IMR-90 (cell line): ENCODE results near the gene GRID2IP. TPM values are rescaled to one million over a fixed set of nuclear protein-coding genes. Genes with fewer than 3 reads are reported as not detected.
A peak's percentile ranks its signal among the peaks of the same experiment; 100 is the strongest.

ENCODE experiments used
- ATAC-seq: fragments of 200-7000 bp; cut with Tn5 transposase; 2 replicates; pipeline ENCODE4 v1.9.1; 2020; ENCODE audit warnings: low read depth, mild to moderate bottlenecking, moderate library complexity
- BruUV-seq: library from RNA; stranded (reverse); fragments of 400-500 nt; replicated peaks from 2 replicates; lab custom pipeline; 2021; lab: Mats Ljungman, UMichigan
- CTCF ChIA-PET: fragments of 300-600 bp; formaldehyde crosslinking; extraction: SDS; loops from one replicate; lab custom pipeline; 2021; ENCODE audit warnings: antibody characterized with exemption; lab: Yijun Ruan, JAX
- POLR2A ChIA-PET: fragments of 300-600 bp; sonication (Branson Sonifier 250); formaldehyde crosslinking; loops from one replicate; lab custom pipeline; 2022; ENCODE audit warnings: antibody characterized with exemption; ENCODE audit not compliant: unreplicated experiment; lab: Charles Lee
- DNase-seq: peaks from one replicate; pipeline ENCODE4 v3.0.0; 2013
- H2AFZ ChIP-seq: replicated peaks from 2 replicates; pipeline ENCODE3; 2013; ENCODE audit warnings: low read length, mild to moderate bottlenecking; ENCODE audit not compliant: poor library complexity
- H2AK5ac ChIP-seq: 2 replicates; pipeline ENCODE4 v1.6.1; 2013; ENCODE audit warnings: low read depth, low read length, inconsistent platforms
- H2AK9ac ChIP-seq: replicated peaks from 2 replicates; pipeline ENCODE3; 2013; ENCODE audit warnings: mild to moderate bottlenecking, low read depth, low read length, moderate library complexity; ENCODE audit not compliant: poor library complexity
- H2BK120ac ChIP-seq: 2 replicates; pipeline ENCODE4 v1.6.1; 2013; ENCODE audit warnings: low read depth, low read length, inconsistent platforms
- H2BK15ac ChIP-seq: 3 replicates; pipeline ENCODE4 v1.6.1; 2013; ENCODE audit warnings: low read depth, low read length, inconsistent platforms
- H2BK20ac ChIP-seq: 2 replicates; pipeline ENCODE4 v1.6.1; 2013; ENCODE audit warnings: low read depth, mild to moderate bottlenecking, inconsistent platforms, low read length, moderate library complexity
- H2BK5ac ChIP-seq: 2 replicates; pipeline ENCODE4 v1.6.1; 2013; ENCODE audit warnings: mild to moderate bottlenecking, low read depth, low read length, inconsistent platforms; ENCODE audit not compliant: poor library complexity, severe bottlenecking
- H3K14ac ChIP-seq: replicated peaks from 2 replicates; pipeline ENCODE4 v1.6.1; 2013; ENCODE audit warnings: low read depth, low read length, inconsistent platforms
- H3K18ac ChIP-seq: 2 replicates; pipeline ENCODE4 v1.6.1; 2013; ENCODE audit warnings: low read depth, low read length, control low read depth
- H3K23ac ChIP-seq: 2 replicates; pipeline ENCODE4 v1.6.1; 2013; ENCODE audit warnings: low read depth, low read length, inconsistent platforms
- H3K27ac ChIP-seq: 2 replicates; pipeline ENCODE4 v1.5.1; 2013; ENCODE audit warnings: mild to moderate bottlenecking, control low read depth, low read length; ENCODE audit not compliant: insufficient read depth
- H3K27me3 ChIP-seq: 2 replicates; pipeline ENCODE4 v1.6.1; 2013; ENCODE audit warnings: low read length; ENCODE audit not compliant: control insufficient read depth, insufficient read depth
- H3K36me3 ChIP-seq: 2 replicates; pipeline ENCODE4 v1.6.1; 2013; ENCODE audit warnings: low read length, mixed read lengths; ENCODE audit not compliant: control insufficient read depth, insufficient read depth
- H3K4ac ChIP-seq: 2 replicates; pipeline ENCODE4 v1.6.1; 2013; ENCODE audit warnings: low read depth, low read length, inconsistent platforms
- H3K4me1 ChIP-seq: 2 replicates; pipeline ENCODE4 v1.6.1; 2013; ENCODE audit warnings: low read length, mixed read lengths; ENCODE audit not compliant: control insufficient read depth, insufficient read depth
- H3K4me2 ChIP-seq: 2 replicates; pipeline ENCODE4 v1.6.1; 2013; ENCODE audit warnings: low read depth, mild to moderate bottlenecking, control low read depth, low read length, moderate library complexity
- H3K4me3 ChIP-seq: 2 replicates; pipeline ENCODE4 v1.5.1; 2013; ENCODE audit warnings: low read depth, mild to moderate bottlenecking, control low read depth, low read length, moderate library complexity; ENCODE audit not compliant: insufficient read depth
- H3K56ac ChIP-seq: 2 replicates; pipeline ENCODE4 v1.6.1; 2013; ENCODE audit warnings: low read length, inconsistent platforms; ENCODE audit not compliant: insufficient read depth; ENCODE audit errors: extremely low read depth
- H3K79me1 ChIP-seq, 2 experiments: 2 replicates each; pipeline ENCODE4 v1.6.1; 2013; ENCODE audit warnings: low read length in 2 of 2, inconsistent platforms in 1 of 2, low read depth in 1 of 2
- H3K9ac ChIP-seq: 2 replicates; pipeline ENCODE4 v1.6.1; 2013; ENCODE audit warnings: low read depth, low read length, control low read depth
- H3K9me1 ChIP-seq: 2 replicates; pipeline ENCODE4 v1.6.1; 2013; ENCODE audit warnings: low read length, inconsistent platforms; ENCODE audit not compliant: insufficient read depth
- H3K9me3 ChIP-seq: 2 replicates; pipeline ENCODE4 v1.6.1; 2013; ENCODE audit warnings: low read length; ENCODE audit not compliant: control insufficient read depth, insufficient read depth
- H4K20me1 ChIP-seq: 2 replicates; pipeline ENCODE4 v1.6.1; 2013; ENCODE audit warnings: low read length, inconsistent platforms; ENCODE audit not compliant: insufficient read depth
- H4K5ac ChIP-seq: 2 replicates; pipeline ENCODE4 v1.6.1; 2013; ENCODE audit warnings: mild to moderate bottlenecking, low read depth, low read length, control low read depth
- H4K8ac ChIP-seq, 2 experiments: 2 replicates each; pipeline ENCODE4 v1.6.1; 2013; ENCODE audit warnings: low read depth in 2 of 2, low read length in 2 of 2, control low read depth in 1 of 2, inconsistent platforms in 1 of 2
- H4K91ac ChIP-seq: 2 replicates; pipeline ENCODE4 v1.6.1; 2013; ENCODE audit warnings: low read depth, low read length, inconsistent platforms; ENCODE audit not compliant: insufficient read depth
- CEBPB ChIP-seq: IDR thresholded peaks from 2 replicates; pipeline ENCODE4 v1.6.1; 2012; ENCODE audit warnings: low read depth, low read length, improper control_type of control experiment
- USF2 ChIP-seq: fragments of 150-350 bp; IDR thresholded peaks from 2 replicates; pipeline ENCODE4 v1.6.1; 2017; ENCODE audit warnings: mild to moderate bottlenecking, antibody characterized with exemption, low read length, low read depth
- WGBS, 2 experiments: methylation state at CpG; one replicate each; pipeline versions ENCODE4 v1.1.5 to v1.1.7; 2013; ENCODE audit warnings: missing lambda C conversion rate in 2 of 2; ENCODE audit not compliant: insufficient read length in 1 of 2; ENCODE audit errors: extremely low coverage in 2 of 2; 5-methylcytosine and 5-hydroxymethylcytosine counted together
- dilution Hi-C: fragments of 300-500 bp; cut with HindIII; formaldehyde crosslinking; loops from one replicate; pipeline ENCODE4 v1.14.3; 2018; ENCODE audit warnings: low sequenced_read_pairs; ENCODE audit not compliant: unreplicated experiment
- in situ Hi-C: fragments of 300-500 bp; cut with MboI; formaldehyde crosslinking; loops from 3 replicates; pipeline ENCODE4 v1.14.3; 2019; ENCODE audit warnings: low sequenced_read_pairs, inconsistent platforms, mixed read lengths
- intact Hi-C: fragments of 100-400 bp; cut with micrococcal nuclease; formaldehyde crosslinking; loops from 2 replicates; pipeline ENCODE4 v1.10.0; 2022
- polyA plus RNA-seq, 3 experiments: library from polyadenylated mRNA; depleted of rRNA; stranded (reverse); fragments of >200 nt; gene quantifications; 2 replicates each; pipeline ENCODE4 v1.2.3, GENCODE V29; 2012; ENCODE audit warnings: low replicate concordance in 1 of 3
- total RNA-seq: library from RNA; depleted of rRNA; stranded (reverse); fragments of >200 nt; gene quantifications from 2 replicates; pipeline ENCODE4 v1.2.3, GENCODE V29; 2012

Gene GRID2IP
- total and polyA plus RNA-seq, 2 of the 4 experiments (the other 2 are of a cell fraction): not detected

GRCh38 chr7:6590645-6591110 lies 39.4 kb upstream of the GRID2IP start:
- no peaks in the 10 kb centered on the region; the same call in 1 of the 2 replicates for H3K9me1 ChIP-seq
- H2AFZ ChIP-seq: peak overlapping the region; percentile 99
- TF ChIP-seq USF2 (no peak), CEBPB (peak; percentile 37)
- H2AK9ac ChIP-seq: peak overlapping the region; percentile 92
- ChIA-PET POLR2A (no interaction called here), CTCF (interaction anchor here (0.8 to 1.2 kb wide), 3 partner anchors 13 to 75 kb away, joined by 3 to 4 read pairs (median 3); no protein-coding TSS in a partner anchor)
- H2AK5ac ChIP-seq: no peak overlapping the region
- peak overlapping the region; percentile 71 for H3K23ac ChIP-seq
- intact Hi-C loops (no loop called here), dilution Hi-C loops (no loop called here), in situ Hi-C loops (no loop called here)
- H3K14ac ChIP-seq: no peak overlapping the region; the same call in 1 of the 2 replicates
- peak overlapping the region; percentile 86 for H3K27ac ChIP-seq
- WGBS, 2 experiments: 0% methylated on average over 3 of the region's 10 CpGs; no CpG with 5 or more reads in 1 of the 2 experiments
- peak overlapping the region; percentile 95 for H3K4me2 ChIP-seq
- 0 out of 2 replicates have a peak overlapping the region, but pooled peaks have one; percentile 38 for H3K56ac ChIP-seq
- H3K4ac ChIP-seq: peak overlapping the region; percentile 71; the same call in 1 of the 2 replicates
- no peak overlapping the region for H2BK120ac ChIP-seq
- H3K36me3 ChIP-seq: peaks cover 33% of the 10 kb centered on the region
- 0 out of 2 replicates have a peak overlapping the region, but pooled peaks have one; percentile 23 for H4K5ac ChIP-seq
- H3K4me1 ChIP-seq: peaks cover 3% of the 10 kb centered on the region; the same call in 1 of the 2 replicates
- no peak for DNase-seq
- ATAC-seq: peak; percentile 33
- no peak overlapping the region for H2BK15ac ChIP-seq
- no peak overlapping the region for H2BK20ac ChIP-seq
- no peak overlapping the region for H3K18ac ChIP-seq
- H3K9me3 ChIP-seq: no peaks in the 10 kb centered on the region
- H3K4me3 ChIP-seq: peak overlapping the region; percentile 98
- H4K20me1 ChIP-seq: 0 out of 2 replicates have a peak, but pooled peaks cover 5% of the 10 kb centered on the region
- H4K91ac ChIP-seq: no peak overlapping the region
- H3K27me3 ChIP-seq: no peaks in the 10 kb centered on the region
- H3K9ac ChIP-seq: peak overlapping the region; percentile 97
- BruUV-seq: no TSS peak
- peak overlapping the region in 1 of 2 experiments; percentile 63; a peak in 2 of 4 replicates for H4K8ac ChIP-seq
- peaks cover 13 to 26% of the 10 kb centered on the region in 2 experiments; a peak in 3 of 4 replicates for H3K79me1 ChIP-seq
- no peak overlapping the region for H2BK5ac ChIP-seq
